ENCODE data around the gene SEMA3B.

The SEMA3B gene

DNA sequence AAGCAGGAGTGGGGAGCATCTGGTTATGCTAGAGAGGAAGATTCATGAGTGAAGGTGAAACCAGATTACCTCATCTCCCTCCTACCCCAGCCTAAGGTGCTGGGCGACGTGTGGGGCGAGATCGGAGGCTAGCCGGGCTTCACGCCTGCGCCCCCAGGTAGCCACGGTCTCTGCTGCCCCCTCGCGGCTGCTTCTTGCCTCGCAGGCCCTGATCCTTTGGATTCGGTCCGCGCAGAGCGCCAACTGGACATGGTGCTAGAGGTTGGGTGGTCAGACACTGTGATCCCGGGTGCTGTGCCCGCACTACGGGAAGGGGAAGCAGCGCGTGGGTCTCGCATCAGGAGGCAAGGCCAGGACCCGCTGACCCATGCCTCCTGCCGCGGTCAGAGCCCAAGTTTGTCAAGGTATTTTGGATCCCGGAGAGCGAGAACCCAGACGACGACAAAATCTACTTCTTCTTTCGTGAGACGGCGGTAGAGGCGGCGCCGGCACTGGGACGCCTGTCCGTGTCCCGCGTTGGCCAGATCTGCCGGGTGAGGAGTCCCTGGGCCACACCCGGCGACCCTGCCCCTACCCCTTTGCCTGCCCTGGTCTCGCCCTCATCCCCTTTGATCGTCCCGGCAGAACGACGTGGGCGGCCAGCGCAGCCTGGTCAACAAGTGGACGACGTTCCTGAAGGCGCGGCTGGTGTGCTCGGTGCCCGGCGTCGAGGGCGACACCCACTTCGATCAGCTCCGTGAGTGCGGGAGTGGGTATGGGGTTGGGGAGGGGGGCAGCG is 4.2 kb downstream of the SEMA3B start:
- Histone ChIP-seq H3K4me1 (ENCODE audit: insufficient read depth, low read length, poor library complexity, severe bottlenecking) (no peaks in the 10 kb centered on the region), H3K36me3 (ENCODE audit: insufficient read depth, low read length) (no peaks in the 10 kb centered on the region), H3K4me3 (ENCODE audit: low read length, poor library complexity, severe bottlenecking) (no peak overlapping the region), H3F3A (ENCODE audit: low read depth) (no peaks in the 10 kb centered on the region), H4K20me1 (ENCODE audit: insufficient read depth, low read length, poor library complexity, severe bottlenecking) (no peaks in the 10 kb centered on the region), H3K9me3 (ENCODE audit: insufficient read depth, low read depth, low read length) (no peaks in the 10 kb centered on the region), H3K4me2 (ENCODE audit: low read depth, low read length, poor library complexity, severe bottlenecking) (no peak overlapping the region), H2AFZ (ENCODE audit: low read length) (no peak overlapping the region), H3K79me2 (ENCODE audit: insufficient read depth, low read length) (no peaks in the 10 kb centered on the region), H3K9me2 (replicated peaks; ENCODE audit: low read depth, low read length) (no peaks in the 10 kb centered on the region), H3K27me3 (ENCODE audit: insufficient read depth, low read length, poor library complexity, severe bottlenecking) (no peaks in the 10 kb centered on the region), H3K9ac (ENCODE audit: low read depth, low read length, poor library complexity, severe bottlenecking) (no peak overlapping the region)
- TF ChIP-seq, protein P1, sequence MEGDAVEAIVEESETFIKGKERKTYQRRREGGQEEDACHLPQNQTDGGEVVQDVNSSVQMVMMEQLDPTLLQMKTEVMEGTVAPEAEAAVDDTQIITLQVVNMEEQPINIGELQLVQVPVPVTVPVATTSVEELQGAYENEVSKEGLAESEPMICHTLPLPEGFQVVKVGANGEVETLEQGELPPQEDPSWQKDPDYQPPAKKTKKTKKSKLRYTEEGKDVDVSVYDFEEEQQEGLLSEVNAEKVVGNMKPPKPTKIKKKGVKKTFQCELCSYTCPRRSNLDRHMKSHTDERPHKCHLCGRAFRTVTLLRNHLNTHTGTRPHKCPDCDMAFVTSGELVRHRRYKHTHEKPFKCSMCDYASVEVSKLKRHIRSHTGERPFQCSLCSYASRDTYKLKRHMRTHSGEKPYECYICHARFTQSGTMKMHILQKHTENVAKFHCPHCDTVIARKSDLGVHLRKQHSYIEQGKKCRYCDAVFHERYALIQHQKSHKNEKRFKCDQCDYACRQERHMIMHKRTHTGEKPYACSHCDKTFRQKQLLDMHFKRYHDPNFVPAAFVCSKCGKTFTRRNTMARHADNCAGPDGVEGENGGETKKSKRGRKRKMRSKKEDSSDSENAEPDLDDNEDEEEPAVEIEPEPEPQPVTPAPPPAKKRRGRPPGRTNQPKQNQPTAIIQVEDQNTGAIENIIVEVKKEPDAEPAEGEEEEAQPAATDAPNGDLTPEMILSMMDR (conservative IDR thresholded peaks at IDR 0.05; ENCODE audit: low read length): peak; percentile 87
- no peak for TF ChIP-seq EZH2phosphoT487 (IDR thresholded peaks at IDR 0.05; ENCODE audit: borderline replicate concordance)

DNA sequence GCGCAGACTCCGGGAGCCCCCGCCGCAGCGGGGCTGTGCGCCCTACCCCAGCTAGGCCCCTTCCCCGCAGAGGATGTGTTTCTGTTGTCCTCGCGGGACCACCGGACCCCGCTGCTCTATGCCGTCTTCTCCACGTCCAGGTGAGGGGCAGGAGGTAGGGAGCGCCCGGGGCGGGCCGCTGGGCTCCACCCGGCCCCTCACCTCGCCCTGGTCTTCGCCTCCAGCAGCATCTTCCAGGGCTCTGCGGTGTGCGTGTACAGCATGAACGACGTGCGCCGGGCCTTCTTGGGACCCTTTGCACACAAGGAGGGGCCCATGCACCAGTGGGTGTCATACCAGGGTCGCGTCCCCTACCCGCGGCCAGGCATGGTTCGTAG is 4.7 kb downstream of the SEMA3B start:
- Histone ChIP-seq H3K27me3 (ENCODE audit: insufficient read depth, low read length, poor library complexity, severe bottlenecking) (no peaks in the 10 kb centered on the region), H3K36me3 (ENCODE audit: insufficient read depth, low read length) (no peaks in the 10 kb centered on the region), H3K9me3 (ENCODE audit: insufficient read depth, low read depth, low read length) (no peaks in the 10 kb centered on the region), H3F3A (ENCODE audit: low read depth) (no peaks in the 10 kb centered on the region), H3K4me2 (ENCODE audit: low read depth, low read length, poor library complexity, severe bottlenecking) (no peak overlapping the region), H4K20me1 (ENCODE audit: insufficient read depth, low read length, poor library complexity, severe bottlenecking) (no peaks in the 10 kb centered on the region), H3K79me2 (ENCODE audit: insufficient read depth, low read length) (no peaks in the 10 kb centered on the region), H3K4me3 (ENCODE audit: low read length, poor library complexity, severe bottlenecking) (no peak overlapping the region), H3K9me2 (replicated peaks; ENCODE audit: low read depth, low read length) (no peaks in the 10 kb centered on the region), H2AFZ (ENCODE audit: low read length) (no peak overlapping the region), H3K9ac (ENCODE audit: low read depth, low read length, poor library complexity, severe bottlenecking) (no peak overlapping the region), H3K4me1 (ENCODE audit: insufficient read depth, low read length, poor library complexity, severe bottlenecking) (no peaks in the 10 kb centered on the region)
- TF ChIP-seq, protein P1 (conservative IDR thresholded peaks at IDR 0.05; ENCODE audit: low read length): no peak
- no peak for TF ChIP-seq EZH2phosphoT487 (IDR thresholded peaks at IDR 0.05; ENCODE audit: borderline replicate concordance)

DNA sequence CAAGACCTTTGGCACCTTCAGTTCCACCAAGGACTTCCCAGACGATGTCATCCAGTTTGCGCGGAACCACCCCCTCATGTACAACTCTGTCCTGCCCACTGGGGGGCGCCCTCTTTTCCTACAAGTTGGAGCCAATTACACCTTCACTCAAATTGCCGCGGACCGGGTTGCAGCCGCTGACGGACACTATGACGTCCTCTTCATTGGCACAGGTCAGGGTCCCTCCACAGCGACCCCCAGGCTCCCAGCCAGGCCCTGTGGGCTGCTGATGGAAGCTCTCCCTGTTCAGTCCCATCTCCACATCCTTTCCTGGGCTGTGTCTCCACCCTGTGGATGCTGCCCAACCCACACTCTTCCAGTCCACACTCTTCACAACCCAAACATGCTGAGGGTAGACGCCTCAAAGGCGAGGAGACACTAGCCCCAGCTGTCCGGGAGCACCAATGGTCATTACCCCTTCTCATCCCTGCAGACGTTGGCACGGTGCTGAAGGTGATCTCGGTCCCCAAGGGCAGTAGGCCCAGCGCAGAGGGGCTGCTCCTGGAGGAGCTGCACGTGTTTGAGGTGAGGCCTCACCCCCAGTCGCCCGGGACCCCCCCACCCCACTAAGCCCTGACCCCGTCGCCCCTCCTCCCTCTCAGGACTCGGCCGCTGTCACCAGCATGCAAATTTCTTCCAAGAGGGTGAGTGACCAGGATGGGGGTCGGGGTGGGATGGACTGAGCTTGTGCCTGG is 5.6 kb downstream of the SEMA3B start:
- Histone ChIP-seq H3K9me3 (ENCODE audit: insufficient read depth, low read depth, low read length) (no peaks in the 10 kb centered on the region), H4K20me1 (ENCODE audit: insufficient read depth, low read length, poor library complexity, severe bottlenecking) (no peaks in the 10 kb centered on the region), H3K79me2 (ENCODE audit: insufficient read depth, low read length) (no peaks in the 10 kb centered on the region), H3K9ac (ENCODE audit: low read depth, low read length, poor library complexity, severe bottlenecking) (no peak overlapping the region), H3K9me2 (replicated peaks; ENCODE audit: low read depth, low read length) (no peaks in the 10 kb centered on the region), H3K36me3 (ENCODE audit: insufficient read depth, low read length) (no peaks in the 10 kb centered on the region), H3K4me1 (ENCODE audit: insufficient read depth, low read length, poor library complexity, severe bottlenecking) (no peaks in the 10 kb centered on the region), H3F3A (ENCODE audit: low read depth) (no peaks in the 10 kb centered on the region), H2AFZ (ENCODE audit: low read length) (0 out of 2 replicates have a peak overlapping the region, but pooled peaks have one; percentile 44), H3K4me2 (ENCODE audit: low read depth, low read length, poor library complexity, severe bottlenecking) (no peak overlapping the region), H3K27me3 (ENCODE audit: insufficient read depth, low read length, poor library complexity, severe bottlenecking) (no peaks in the 10 kb centered on the region), H3K4me3 (ENCODE audit: low read length, poor library complexity, severe bottlenecking) (no peak overlapping the region)
- TF ChIP-seq, protein P1 (conservative IDR thresholded peaks at IDR 0.05; ENCODE audit: low read length): peak; percentile 98
- no peak for TF ChIP-seq EZH2phosphoT487 (IDR thresholded peaks at IDR 0.05; ENCODE audit: borderline replicate concordance)
